Activated CD8-positive, alpha-beta memory T cell treated with anti-CD3 and anti-CD28 coated beads for 24 hours (primary cell): ENCODE data around the gene TTC9C.
"Not testable (repeated sequence)": the region's sequence is repeated elsewhere in the genome, so short reads cannot be mapped to it uniquely, and the experiment has no call there.

ENCODE experiments used
- DNase-seq: peaks from one replicate; pipeline ENCODE4 v3.0.0-alpha.2; 2020

Gene TTC9C

GRCh38 chr11:62752994-62753735 lies 24.9 kb downstream of the TTC9C start:
- no peak for DNase-seq

- DNase-seq = peak; percentile 98
Measured at GRCh38 chr11:62753736-62754603, 25.7 kb downstream of the TTC9C start, which contains the start of gene ZBTB3. Gene ZBTB3 (minus strand): TSS chr11:62754160. CDS start chr11:62753664, 496 bp downstream.

GRCh38 chr11:62755086-62755615 lies 26.9 kb downstream of the TTC9C start:
- no peak for DNase-seq

- no peak for DNase-seq
Measured at GRCh38 chr11:62757846-62758788, 29.8 kb downstream of the TTC9C start.

- DNase-seq = not testable (repeated sequence)
Measured at GRCh38 chr11:62760867-62761227, 32.6 kb downstream of the TTC9C start.

- DNase-seq = peak; percentile 76
Measured at GRCh38 chr11:62770778-62771143, 42.5 kb downstream of the TTC9C start.

GRCh38 chr11:62771144-62772021 lies 43.1 kb downstream of the TTC9C start, which contains the start of gene TAF6L:
Gene TAF6L (plus strand): TSS chr11:62771396. CDS start chr11:62775784, 4,388 bp downstream.
- DNase-seq = peak; percentile 98

- DNase-seq = no peak
Measured at GRCh38 chr11:62774407-62774806, 46.1 kb downstream of the TTC9C start.

GRCh38 chr11:62775646-62776045 lies 47.4 kb downstream of the TTC9C start:
- no peak for DNase-seq

- no peak for DNase-seq
Measured at GRCh38 chr11:62777389-62777788, 49.1 kb downstream of the TTC9C start.

- no peak for DNase-seq
Measured at GRCh38 chr11:62778441-62778840, 50.2 kb downstream of the TTC9C start.

- DNase-seq = no peak
Measured at GRCh38 chr11:62782753-62783152, 54.5 kb downstream of the TTC9C start.

GRCh38 chr11:62786318-62787004 lies 58.2 kb downstream of the TTC9C start:
- DNase-seq = peak; percentile 94

- peak; percentile 99 for DNase-seq
Measured at GRCh38 chr11:62787005-62787759, 58.9 kb downstream of the TTC9C start, which contains the start of gene TMEM179B. Gene TMEM179B (plus strand): TSS chr11:62787402. CDS start chr11:62787432, 30 bp downstream.
